ENCODE measurements around the gene CACNA1G.

- no peak for TF ChIP-seq CTCF (IDR thresholded peaks at IDR 0.05; ENCODE audit: poor library complexity)
- TF ChIP-seq EZH2 (IDR thresholded peaks at IDR 0.05; ENCODE audit: borderline replicate concordance), result no peak
Observed at GRCh38 chr17:50665838-50666237, 105.3 kb downstream of the CACNA1G start.

Measured in hepatocyte (in vitro differentiated cells).